Endothelial cell of umbilical vein (primary cell): Measurements from ENCODE around the gene ECI1. TPM values are rescaled to one million over a fixed set of nuclear protein-coding genes. Genes with fewer than 3 reads are reported as not detected.
"Not testable (repeated sequence)": the region's sequence is repeated elsewhere in the genome, so short reads cannot be mapped to it uniquely, and the experiment has no call there.

Experiments
- BruUV-seq: library from RNA; stranded (reverse); fragments of 400-500 nt; replicated peaks from 2 replicates; lab custom pipeline; 2021; lab: Mats Ljungman, UMichigan
- CTCF ChIA-PET: fragments of 300-600, 350-600 bp; sonication (Branson Sonifier 250); formaldehyde crosslinking; loops from one replicate; lab custom pipeline; 2021; ENCODE audit warnings: antibody characterized with exemption, inconsistent platforms; lab: Charles Lee
- POLR2A ChIA-PET: fragments of 300-600, 350-600 bp; sonication (Branson Sonifier 250); formaldehyde crosslinking; loops from one replicate; lab custom pipeline; 2021; ENCODE audit warnings: antibody characterized with exemption, inconsistent platforms; lab: Charles Lee
- DNase-seq: peaks from one replicate; pipeline ENCODE4 v3.0.0-alpha.2; 2011; ENCODE audit warnings: low read depth, low spot score
- FAIRE-seq: peaks from 2 replicates; lab custom pipeline; 2011; peaks lifted over from hg19 to GRCh38; lab: Jason Lieb, UNC
- H2AFZ ChIP-seq: 2 replicates; pipeline ENCODE4 v1.6.0; 2012; ENCODE audit warnings: low read depth, low read length, control low read depth, inconsistent platforms
- H3K27ac ChIP-seq: 2 replicates; pipeline ENCODE4 v1.5.1; 2011; ENCODE audit warnings: low read depth, mild to moderate bottlenecking, control low read depth, low read length, moderate library complexity; ENCODE audit not compliant: insufficient read depth
- H3K27me3 ChIP-seq, 2 experiments: 2 replicates each; pipeline versions ENCODE4 v1.6.0 to v1.6.1; 2011; ENCODE audit warnings: low read length in 2 of 2, mixed read lengths in 1 of 2; ENCODE audit not compliant: control insufficient read depth in 2 of 2, insufficient read depth in 2 of 2
- H3K36me3 ChIP-seq, 2 experiments: 2 replicates in 1 of 2; 3 replicates in 1 of 2; pipeline ENCODE4 v1.5.1; 2011; ENCODE audit warnings: low read length in 2 of 2, mild to moderate bottlenecking in 1 of 2, moderate library complexity in 1 of 2; ENCODE audit not compliant: control insufficient read depth in 2 of 2, insufficient read depth in 2 of 2; ENCODE audit errors: extremely low read depth in 1 of 2
- H3K4me1 ChIP-seq: 3 replicates; pipeline ENCODE4 v1.5.1; 2011; ENCODE audit warnings: mild to moderate bottlenecking, low read length; ENCODE audit not compliant: control insufficient read depth, insufficient read depth; ENCODE audit errors: extremely low read depth
- H3K4me2 ChIP-seq: 2 replicates; pipeline ENCODE4 v1.6.1; 2011; ENCODE audit warnings: low read length, control low read depth, mixed read lengths; ENCODE audit not compliant: insufficient read depth
- H3K4me3 ChIP-seq, 3 experiments: fragments of 200-600 bp in 1 of 3; sonication (generic), shearing (Covaris generic) in 1 of 3; replicated peaks in 1 of 3; 2 replicates each; pipeline ENCODE4 v1.5.1; 2011 to 2016; ENCODE audit warnings: control low read depth in 3 of 3, low read length in 3 of 3, mild to moderate bottlenecking in 2 of 3, inconsistent platforms in 1 of 3, low read depth in 1 of 3, moderate library complexity in 1 of 3; ENCODE audit not compliant: insufficient read depth in 1 of 3
- H3K79me2 ChIP-seq: 2 replicates; pipeline ENCODE4 v1.6.0; 2012; ENCODE audit warnings: low read length, inconsistent platforms; ENCODE audit not compliant: control insufficient read depth, insufficient read depth
- H3K9ac ChIP-seq: replicated peaks from 2 replicates; pipeline ENCODE3; 2011; ENCODE audit warnings: low read length, control low read depth; ENCODE audit not compliant: insufficient read depth; ENCODE audit errors: extremely low read depth
- H3K9me1 ChIP-seq: replicated peaks from 3 replicates; pipeline ENCODE4 v1.6.0; 2011; ENCODE audit warnings: mild to moderate bottlenecking, low read length; ENCODE audit not compliant: control insufficient read depth, insufficient read depth; ENCODE audit errors: extremely low read depth
- H3K9me3 ChIP-seq: replicated peaks from 2 replicates; pipeline ENCODE4 v1.5.1; 2012; ENCODE audit warnings: low read length, inconsistent platforms; ENCODE audit not compliant: control insufficient read depth, insufficient read depth
- H4K20me1 ChIP-seq: replicated peaks from 2 replicates; pipeline ENCODE3; 2011; ENCODE audit warnings: mild to moderate bottlenecking, low read length; ENCODE audit not compliant: control insufficient read depth, insufficient read depth; ENCODE audit errors: extremely low read depth
- CTCF ChIP-seq, 2 donors: IDR thresholded peaks; 1 replicate in 1 of 2; 2 replicates in 1 of 2; pipeline ENCODE4 v1.5.1; 2011; ENCODE audit warnings: low read length in 2 of 2, mild to moderate bottlenecking in 2 of 2, moderate library complexity in 2 of 2, control low read depth in 1 of 2, inconsistent platforms in 1 of 2, low read depth in 1 of 2; ENCODE audit not compliant: insufficient read depth in 1 of 2; ENCODE audit errors: extremely low read depth in 1 of 2
- EZH2 ChIP-seq: IDR thresholded peaks from 2 replicates; pipeline ENCODE4 v1.6.1; 2012; ENCODE audit warnings: borderline replicate concordance, low read depth, mild to moderate bottlenecking, moderate library complexity, low read length, inconsistent platforms; ENCODE audit not compliant: severe bottlenecking
- FOS ChIP-seq: IDR thresholded peaks from 2 replicates; pipeline ENCODE4 v1.6.1; 2011; ENCODE audit warnings: mild to moderate bottlenecking, low read length, moderate library complexity, borderline replicate concordance; ENCODE audit not compliant: insufficient read depth
- GATA2 ChIP-seq: IDR thresholded peaks from 2 replicates; pipeline ENCODE4 v1.7.0; 2011; ENCODE audit warnings: low read depth, mild to moderate bottlenecking, moderate library complexity, mixed read lengths, low read length; ENCODE audit not compliant: insufficient read length, insufficient read depth
- JUN ChIP-seq: IDR thresholded peaks from 2 replicates; pipeline ENCODE4 v1.6.1; 2011; ENCODE audit warnings: borderline replicate concordance, low read depth; ENCODE audit not compliant: insufficient read length, insufficient read depth
- MAX ChIP-seq: IDR thresholded peaks from 2 replicates; pipeline ENCODE4 v1.6.1; 2011; ENCODE audit not compliant: insufficient read depth, insufficient read length
- MYC ChIP-seq: IDR thresholded peaks from one replicate; pipeline ENCODE4 v1.6.1; 2011; ENCODE audit warnings: mild to moderate bottlenecking, low read depth, low read length
- POLR2A ChIP-seq: IDR thresholded peaks from 2 replicates; pipeline ENCODE4 v1.6.1; 2012; ENCODE audit warnings: low read depth, mild to moderate bottlenecking, control low read depth, low read length
- POLR2AphosphoS5 ChIP-seq: IDR thresholded peaks from 2 replicates; pipeline ENCODE4 v1.6.1; 2012; ENCODE audit warnings: low read depth, mild to moderate bottlenecking, control low read depth, low read length, moderate library complexity; ENCODE audit not compliant: insufficient read depth
- dilution Hi-C: fragments of 300-500 bp; cut with MboI; formaldehyde crosslinking; loops from one replicate; pipeline ENCODE4 v1.15.0; 2019; ENCODE audit warnings: low sequenced_read_pairs; ENCODE audit not compliant: extremely low pct_ligation_motif_present
- intact Hi-C: fragments of 100-400 bp; cut with micrococcal nuclease; formaldehyde crosslinking; loops from one replicate; pipeline ENCODE4 v1.10.0; 2022
- polyA plus RNA-seq, 4 experiments: library from polyadenylated mRNA; depleted of rRNA in 3 of 4; stranded (reverse) in 3 of 4; unstranded in 1 of 4; fragments of >200 nt; gene quantifications; 2 replicates each; pipeline versions ENCODE4 v1.2.1 to v1.2.3, GENCODE V29; 2011 to 2012; ENCODE audit warnings: missing spikeins in 1 of 4
- total RNA-seq: library from RNA; stranded (reverse); gene quantifications from 2 replicates; pipeline ENCODE4 v1.2.3, GENCODE V29; 2021

The ECI1 gene
- total and polyA plus RNA-seq, 2 donors (not counting 3 experiments of a cell fraction or from before 2014, with no cell fraction given), result 43.6 to 48.3 TPM

GRCh38 chr16:2260250-2260649, 8.9 kb upstream of the ECI1 start:
- ChIA-PET CTCF (no interaction called here), POLR2A (no interaction called here)
- no peak overlapping the region for H3K4me3 ChIP-seq
- H3K27me3 ChIP-seq, result no peaks in the 10 kb centered on the region
- no peaks in the 10 kb centered on the region for H3K9me3 ChIP-seq
- BruUV-seq, result no TSS peak
- no peak overlapping the region for H3K27ac ChIP-seq
- TF ChIP-seq CTCF (IDR thresholded peaks at IDR 0.05; ENCODE audit: extremely low read depth in 1 of 2, insufficient read depth in 1 of 2, low read depth in 1 of 2, low read length in 2 of 2), result no peak
- TF ChIP-seq JUN, result no peak
- no peak for TF ChIP-seq MAX
- no peak for TF ChIP-seq EZH2
- TF ChIP-seq GATA2, result no peak
- no peak for TF ChIP-seq POLR2AphosphoS5
- no peak for TF ChIP-seq MYC
- TF ChIP-seq POLR2A, result no peak
- TF ChIP-seq FOS, result no peak
- no peak overlapping the region for H3K9ac ChIP-seq
- no peaks in the 10 kb centered on the region for H3K4me1 ChIP-seq
- H3K36me3 ChIP-seq, result peaks cover 46 to 47% of the 10 kb centered on the region in 2 experiments
- no peak overlapping the region for H2AFZ ChIP-seq
- no peaks in the 10 kb centered on the region for H3K9me1 ChIP-seq
- DNase-seq (no peak), FAIRE-seq (no peak)
- dilution Hi-C loops, result no loop called here
- peaks cover 58% of the 10 kb centered on the region for H3K79me2 ChIP-seq
- no peak overlapping the region for H3K4me2 ChIP-seq
- intact Hi-C loops, result no loop called here
- H4K20me1 ChIP-seq, result peaks cover 10% of the 10 kb centered on the region

GRCh38 chr16:2258530-2258929, 7.1 kb upstream of the ECI1 start:
- CTCF ChIA-PET, H4K20me1 ChIP-seq, H3K27me3 ChIP-seq, H3K9me3 ChIP-seq, FAIRE-seq, H3K4me3 ChIP-seq, H3K4me1 ChIP-seq, H3K9me1 ChIP-seq, DNase-seq, BruUV-seq, dilution Hi-C loops, H3K9ac ChIP-seq, H3K27ac ChIP-seq, intact Hi-C loops, H3K4me2 ChIP-seq, POLR2A ChIA-PET, H2AFZ ChIP-seq: not testable (repeated sequence)
- H3K36me3 ChIP-seq, result peaks cover 45 to 50% of the 10 kb centered on the region in 2 experiments
- H3K79me2 ChIP-seq, result peaks cover 43% of the 10 kb centered on the region
